ENCODE results near the gene FAN1. TPM values are rescaled to one million over a fixed set of nuclear protein-coding genes. Genes with fewer than 3 reads are reported as not detected.

The FAN1 gene
- total and polyA plus RNA-seq, 7 experiments from 2014 or later = 9.6 to 29.5 (median 25.6) TPM

DNA sequence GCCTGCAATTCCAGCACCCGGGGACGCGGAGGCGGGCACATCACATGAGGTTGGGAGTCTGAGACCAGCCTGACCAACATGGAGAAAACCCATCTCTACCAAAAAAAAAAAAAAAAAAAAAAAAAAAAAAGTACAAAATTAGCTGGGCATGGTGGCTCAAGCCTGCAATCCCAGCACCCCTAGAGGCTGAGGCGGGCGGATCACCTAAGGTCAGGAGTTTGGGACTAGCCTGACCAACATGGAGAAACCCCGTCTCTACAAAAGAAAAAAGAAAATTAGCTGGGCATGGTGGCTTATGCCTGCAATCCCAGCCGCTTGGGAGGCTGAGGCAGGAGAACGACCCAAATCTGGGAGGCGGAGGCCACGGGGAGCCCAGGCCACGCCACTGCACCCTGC, 7.5 kb upstream of the FAN1 start:
- H3K27ac Mint-ChIP-seq = no peak overlapping the region

DNA sequence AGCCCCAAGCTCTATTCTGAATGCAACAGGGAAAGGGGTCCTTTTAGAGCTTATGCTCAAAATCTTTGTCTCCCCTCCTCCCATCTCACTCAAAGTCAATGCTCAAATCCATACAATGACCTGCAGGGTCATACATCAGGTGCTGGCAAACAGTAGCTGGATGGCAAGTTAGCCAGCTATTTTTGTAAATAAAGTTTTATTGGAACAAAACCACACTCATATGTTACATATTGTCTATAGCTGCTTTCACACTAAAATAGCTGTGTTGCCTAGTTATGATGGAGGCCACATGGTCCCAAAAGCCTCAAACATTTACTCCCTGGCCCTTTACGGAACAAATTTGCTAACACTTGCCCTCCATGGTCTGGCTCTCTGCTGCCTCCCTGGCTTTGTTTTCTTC, 1.8 kb upstream of the FAN1 start:
- POLR2A ChIA-PET = no interaction called here
- H3K4me3 Mint-ChIP-seq = peak overlapping the region in 4 of 10 donors; percentile 42 to 100 (median 70)

More for the DNA sequence above, 7.5 kb upstream of the FAN1 start:
- Histone ChIP-seq H3K9me3 (ENCODE audit: control insufficient read depth in 2 of 3, low read length in 3 of 3) (no peaks in the 10 kb centered on the region), H3K4me1 (ENCODE audit: control insufficient read depth in 2 of 2, insufficient read depth in 2 of 2, low read length in 2 of 2) (no peaks in the 10 kb centered on the region), H3K27ac (ENCODE audit: low read depth, low read length) (no peak overlapping the region), H3K4me3 (ENCODE audit: low read length) (no peak overlapping the region), H3K27me3 (ENCODE audit: control insufficient read depth in 2 of 2, insufficient read depth in 2 of 2, low read length in 2 of 2) (no peaks in the 10 kb centered on the region), H3K36me3 (ENCODE audit: control insufficient read depth in 2 of 3, insufficient read depth in 3 of 3, low read length in 3 of 3) (no peaks in the 10 kb centered on the region)
- Mint-ChIP-seq H3K4me3 (no peak overlapping the region), H3K27me3 (no peaks in the 10 kb centered on the region), H3K4me1 (no peaks in the 10 kb centered on the region), H3K36me3 (peaks cover 0 to 4% (median 0%) of the 10 kb centered on the region in 5 donors), H3K9me3 (no peaks in the 10 kb centered on the region)
- no peak for ATAC-seq
- intact Hi-C loops (cut with micrococcal nuclease) = no loop called here
- ChIA-PET POLR2A (no interaction called here), CTCF (no interaction called here)
- DNase-seq = no peak

DNA sequence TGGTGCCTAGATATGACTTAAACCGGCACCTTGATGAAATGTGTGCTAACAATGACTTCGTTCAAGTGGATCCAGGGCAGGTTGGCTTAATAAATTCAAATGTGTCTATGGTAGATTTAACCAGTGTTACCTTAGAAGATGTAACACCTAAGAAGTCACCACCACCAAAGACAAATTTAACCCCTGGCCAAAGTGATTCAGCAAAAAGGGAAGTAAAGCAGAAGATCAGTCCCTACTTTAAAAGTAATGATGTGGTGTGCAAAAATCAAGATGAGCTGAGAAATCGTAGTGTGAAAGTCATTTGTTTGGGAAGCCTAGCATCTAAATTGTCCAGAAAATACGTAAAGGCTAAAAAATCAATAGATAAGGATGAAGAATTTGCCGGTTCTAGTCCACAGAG, 1.1 kb downstream of the FAN1 start:
- Mint-ChIP-seq H3K9me3 (peaks cover 0 to 6% (median 0%) of the 10 kb centered on the region in 11 donors), H3K4me3 (peak overlapping the region; percentile 4 to 100 (median 93)), H3K36me3 (peaks cover 10 to 36% (median 21%) of the 10 kb centered on the region in 5 donors), H3K27me3 (no peaks in the 10 kb centered on the region), H3K4me1 (peaks cover 23 to 67% (median 45%) of the 10 kb centered on the region in 7 donors), H3K27ac (peak overlapping the region in 1 of 9 donors; percentile 24)
- DNase-seq (no peak), ATAC-seq (no peak)
- no peak overlapping the region for H3K27ac ChIP-seq (ENCODE audit: low read depth, low read length)
- no peaks in the 10 kb centered on the region for H3K9me3 ChIP-seq (ENCODE audit: control insufficient read depth in 2 of 3, low read length in 3 of 3)
- POLR2A ChIA-PET = no interaction called here
- no peaks in the 10 kb centered on the region for H3K4me1 ChIP-seq (ENCODE audit: control insufficient read depth in 2 of 2, insufficient read depth in 2 of 2, low read length in 2 of 2)
- H3K27me3 ChIP-seq (ENCODE audit: control insufficient read depth in 2 of 2, insufficient read depth in 2 of 2, low read length in 2 of 2) = no peaks in the 10 kb centered on the region
- intact Hi-C loops (cut with micrococcal nuclease) = loop anchor here (10.0 kb wide), 2 partner anchors 60 to 420 kb away; partner anchors contain the start of gene KLF13 (in 1 of the 2)
- CTCF ChIA-PET = interaction anchor here (0.6 to 1.0 kb wide), 2 partner anchors 138 to 584 kb away, joined by 3 to 4 read pairs; no protein-coding TSS in a partner anchor
- H3K4me3 ChIP-seq (ENCODE audit: low read length) = peak overlapping the region; percentile 96
- H3K36me3 ChIP-seq (ENCODE audit: control insufficient read depth in 2 of 3, insufficient read depth in 3 of 3, low read length in 3 of 3) = peaks cover 0 to 11% (median 0%) of the 10 kb centered on the region in 3 experiments

More for the DNA sequence above, 1.8 kb upstream of the FAN1 start:
- Histone ChIP-seq H3K36me3 (ENCODE audit: control insufficient read depth in 2 of 3, insufficient read depth in 3 of 3, low read length in 3 of 3) (no peaks in the 10 kb centered on the region), H3K27me3 (ENCODE audit: control insufficient read depth in 2 of 2, insufficient read depth in 2 of 2, low read length in 2 of 2) (no peaks in the 10 kb centered on the region), H3K27ac (ENCODE audit: low read depth, low read length) (no peak overlapping the region), H3K9me3 (ENCODE audit: control insufficient read depth in 2 of 3, low read length in 3 of 3) (no peaks in the 10 kb centered on the region), H3K4me3 (ENCODE audit: low read length) (no peak overlapping the region), H3K4me1 (ENCODE audit: control insufficient read depth in 2 of 2, insufficient read depth in 2 of 2, low read length in 2 of 2) (no peaks in the 10 kb centered on the region)
- CTCF ChIA-PET = no interaction called here
- no peaks in the 10 kb centered on the region for H3K27me3 Mint-ChIP-seq
- intact Hi-C loops (cut with micrococcal nuclease) = loop anchor here (2.0 to 10.0 kb wide), 3 partner anchors 19 to 423 kb away; partner anchors contain the start of gene KLF13 (in 1 of the 2)
- DNase-seq (no peak), ATAC-seq (no peak)
- peaks cover 19 to 47% (median 35%) of the 10 kb centered on the region in 7 donors for H3K4me1 Mint-ChIP-seq
- peaks cover 5 to 19% (median 12%) of the 10 kb centered on the region in 5 donors for H3K36me3 Mint-ChIP-seq
- H3K9me3 Mint-ChIP-seq = peaks cover 0 to 6% (median 0%) of the 10 kb centered on the region in 11 donors
- H3K27ac Mint-ChIP-seq = peak overlapping the region in 1 of 9 donors; percentile 52

DNA sequence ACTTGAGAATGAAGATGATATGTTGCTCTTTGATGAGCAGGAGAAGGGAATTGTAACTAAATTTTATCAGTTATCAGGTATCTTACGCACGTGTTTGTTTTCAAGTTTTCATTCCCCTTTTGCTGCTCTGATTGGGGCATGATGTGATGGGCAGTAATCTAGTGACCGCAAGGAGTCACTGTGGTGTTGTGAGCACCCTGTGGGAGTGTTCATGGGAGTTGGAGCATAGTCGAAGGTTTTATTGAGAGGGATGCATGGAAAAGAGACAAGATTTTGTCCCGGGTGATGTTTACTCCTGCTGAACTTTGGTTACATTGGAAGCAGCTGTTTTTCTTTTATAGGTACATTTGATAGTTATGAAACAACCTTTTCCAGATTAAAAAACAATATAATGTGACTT, 2.1 kb downstream of the FAN1 start:
- H3K36me3 ChIP-seq (ENCODE audit: control insufficient read depth in 2 of 3, insufficient read depth in 3 of 3, low read length in 3 of 3) = peaks cover 0 to 18% (median 0%) of the 10 kb centered on the region in 3 experiments
- no peaks in the 10 kb centered on the region for H3K9me3 ChIP-seq (ENCODE audit: control insufficient read depth in 2 of 3, low read length in 3 of 3)
- no peak overlapping the region for H3K4me3 ChIP-seq (ENCODE audit: low read length)
- peaks cover 23 to 70% (median 48%) of the 10 kb centered on the region in 7 donors for H3K4me1 Mint-ChIP-seq
- peak overlapping the region in 5 of 10 donors; percentile 1 to 79 (median 18) for H3K4me3 Mint-ChIP-seq
- peaks cover 0 to 6% (median 0%) of the 10 kb centered on the region in 11 donors for H3K9me3 Mint-ChIP-seq
- DNase-seq = no peak
- no peaks in the 10 kb centered on the region for H3K27me3 Mint-ChIP-seq
- ChIA-PET CTCF (no interaction called here), POLR2A (no interaction called here)
- ATAC-seq = no peak
- H3K36me3 Mint-ChIP-seq = peaks cover 10 to 38% (median 21%) of the 10 kb centered on the region in 5 donors
- H3K27me3 ChIP-seq (ENCODE audit: control insufficient read depth in 2 of 2, insufficient read depth in 2 of 2, low read length in 2 of 2) = no peaks in the 10 kb centered on the region
- no peaks in the 10 kb centered on the region for H3K4me1 ChIP-seq (ENCODE audit: control insufficient read depth in 2 of 2, insufficient read depth in 2 of 2, low read length in 2 of 2)
- peak overlapping the region in 2 of 9 donors; percentile 5 to 7 for H3K27ac Mint-ChIP-seq
- intact Hi-C loops (cut with micrococcal nuclease) = loop anchor here (10.0 kb wide), 2 partner anchors 61 to 419 kb away; partner anchors contain the start of gene KLF13 (in 1 of the 2)
- H3K27ac ChIP-seq (ENCODE audit: low read depth, low read length) = no peak overlapping the region

DNA sequence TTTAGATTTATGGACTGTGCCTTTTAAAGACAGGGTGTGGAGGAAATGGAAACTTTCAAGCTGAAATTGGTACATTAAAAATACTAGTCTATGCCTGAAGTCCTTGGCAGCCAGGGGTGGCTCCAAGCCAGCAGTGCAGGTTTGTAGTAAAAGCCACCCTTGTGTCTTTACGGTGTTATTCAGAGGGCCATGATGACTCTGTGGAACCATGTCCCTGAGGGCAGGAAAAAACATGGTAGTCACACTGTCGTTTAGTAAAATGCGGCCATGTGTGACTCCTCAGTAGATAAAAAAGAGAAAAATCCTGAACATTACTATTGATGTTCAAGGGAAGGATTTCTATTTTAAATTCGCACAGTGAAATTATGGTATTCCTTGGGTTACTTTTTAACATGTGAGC, 2.7 kb downstream of the FAN1 start:
- intact Hi-C loops (cut with micrococcal nuclease) = loop anchor here (10.0 kb wide), 2 partner anchors 62 to 418 kb away; partner anchors contain the start of gene KLF13 (in 1 of the 2)
- Histone ChIP-seq H3K4me1 (ENCODE audit: control insufficient read depth in 2 of 2, insufficient read depth in 2 of 2, low read length in 2 of 2) (no peaks in the 10 kb centered on the region), H3K27me3 (ENCODE audit: control insufficient read depth in 2 of 2, insufficient read depth in 2 of 2, low read length in 2 of 2) (no peaks in the 10 kb centered on the region), H3K27ac (ENCODE audit: low read depth, low read length) (no peak overlapping the region), H3K4me3 (ENCODE audit: low read length) (no peak overlapping the region), H3K36me3 (ENCODE audit: control insufficient read depth in 2 of 3, insufficient read depth in 3 of 3, low read length in 3 of 3) (peaks cover 0 to 18% (median 0%) of the 10 kb centered on the region in 3 experiments), H3K9me3 (ENCODE audit: control insufficient read depth in 2 of 3, low read length in 3 of 3) (no peaks in the 10 kb centered on the region)
- DNase-seq (no peak), ATAC-seq (no peak)
- H3K9me3 Mint-ChIP-seq = peaks cover 0 to 6% (median 0%) of the 10 kb centered on the region in 11 donors
- no peak overlapping the region for H3K27ac Mint-ChIP-seq
- peak overlapping the region in 2 of 10 donors; percentile 1 to 39 for H3K4me3 Mint-ChIP-seq
- ChIA-PET POLR2A (no interaction called here), CTCF (no interaction called here)
- H3K4me1 Mint-ChIP-seq = peaks cover 23 to 70% (median 48%) of the 10 kb centered on the region in 7 donors
- H3K36me3 Mint-ChIP-seq = peaks cover 10 to 39% (median 21%) of the 10 kb centered on the region in 5 donors
- H3K27me3 Mint-ChIP-seq = no peaks in the 10 kb centered on the region

DNA sequence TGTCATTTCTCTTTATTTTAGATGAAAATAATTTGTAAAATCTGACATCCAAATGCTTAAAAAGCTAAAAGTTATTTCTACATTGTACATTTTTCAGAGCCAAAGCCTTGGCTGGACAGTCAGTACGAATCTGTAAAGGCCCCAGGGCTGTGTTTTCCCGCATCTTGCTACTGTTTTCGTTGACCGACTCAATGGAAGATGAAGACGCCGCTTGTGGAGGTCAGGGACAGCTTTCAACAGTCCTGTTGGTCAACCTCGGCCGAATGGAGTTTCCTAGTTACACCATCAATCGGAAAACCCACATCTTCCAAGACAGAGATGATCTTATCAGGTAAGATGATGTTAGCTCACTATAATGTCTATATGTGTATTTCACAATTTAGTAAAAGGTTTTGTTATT, 10.0 kb downstream of the FAN1 start:
- peaks cover 0 to 2% (median 0%) of the 10 kb centered on the region in 11 donors for H3K9me3 Mint-ChIP-seq
- Histone ChIP-seq H3K27me3 (ENCODE audit: control insufficient read depth in 2 of 2, insufficient read depth in 2 of 2, low read length in 2 of 2) (no peaks in the 10 kb centered on the region), H3K4me1 (ENCODE audit: control insufficient read depth in 2 of 2, insufficient read depth in 2 of 2, low read length in 2 of 2) (no peaks in the 10 kb centered on the region), H3K9me3 (ENCODE audit: control insufficient read depth in 2 of 3, low read length in 3 of 3) (no peaks in the 10 kb centered on the region), H3K36me3 (ENCODE audit: control insufficient read depth in 2 of 3, insufficient read depth in 3 of 3, low read length in 3 of 3) (peaks cover 0 to 68% (median 3%) of the 10 kb centered on the region in 3 experiments), H3K4me3 (ENCODE audit: low read length) (no peak overlapping the region), H3K27ac (ENCODE audit: low read depth, low read length) (no peak overlapping the region)
- ChIA-PET POLR2A (no interaction called here), CTCF (no interaction called here)
- H3K4me3 Mint-ChIP-seq = no peak overlapping the region
- DNase-seq (no peak), ATAC-seq (no peak)
- intact Hi-C loops (cut with micrococcal nuclease) = no loop called here
- H3K27me3 Mint-ChIP-seq = no peaks in the 10 kb centered on the region
- H3K27ac Mint-ChIP-seq = peak overlapping the region in 1 of 9 donors; percentile 64
- peaks cover 10 to 32% (median 17%) of the 10 kb centered on the region in 5 donors for H3K36me3 Mint-ChIP-seq
- H3K4me1 Mint-ChIP-seq = peaks cover 10 to 27% (median 21%) of the 10 kb centered on the region in 7 donors

DNA sequence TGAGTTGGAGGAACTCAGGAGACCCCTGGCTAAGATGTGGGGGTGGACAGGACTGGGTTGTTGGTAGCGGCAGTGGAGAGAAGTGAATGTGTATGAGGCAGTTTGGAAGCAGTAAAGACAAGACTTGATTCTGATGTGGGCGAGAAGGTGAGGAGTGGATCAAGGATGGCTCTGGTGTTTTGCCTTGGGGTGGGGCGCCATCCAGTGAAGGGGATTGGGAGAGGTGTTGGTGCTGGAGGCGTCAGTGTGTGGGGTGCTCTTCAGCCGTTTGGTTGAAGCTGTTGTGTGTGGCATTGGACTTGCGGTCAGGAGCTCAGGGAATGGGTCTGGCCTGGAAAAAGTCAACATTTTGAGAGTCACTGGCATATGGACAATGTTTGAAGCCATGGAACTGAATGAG, 13.3 kb downstream of the FAN1 start:
- no peaks in the 10 kb centered on the region for H3K4me1 ChIP-seq (ENCODE audit: control insufficient read depth in 2 of 2, insufficient read depth in 2 of 2, low read length in 2 of 2)
- no peak overlapping the region for H3K27ac ChIP-seq (ENCODE audit: low read depth, low read length)
- Mint-ChIP-seq H3K9me3 (peaks cover 0 to 2% (median 0%) of the 10 kb centered on the region in 11 donors), H3K4me3 (no peak overlapping the region), H3K36me3 (peaks cover 6 to 34% (median 16%) of the 10 kb centered on the region in 5 donors), H3K4me1 (peaks cover 6 to 16% (median 10%) of the 10 kb centered on the region in 7 donors), H3K27me3 (no peaks in the 10 kb centered on the region), H3K27ac (peak overlapping the region in 3 of 9 donors; percentile 6 to 38 (median 30))
- ATAC-seq (no peak), DNase-seq (peak in 1 of 9 donors; percentile 19)
- ChIA-PET POLR2A (no interaction called here), CTCF (no interaction called here)
- no peaks in the 10 kb centered on the region for H3K9me3 ChIP-seq (ENCODE audit: control insufficient read depth in 2 of 3, low read length in 3 of 3)
- H3K27me3 ChIP-seq (ENCODE audit: control insufficient read depth in 2 of 2, insufficient read depth in 2 of 2, low read length in 2 of 2) = no peaks in the 10 kb centered on the region
- H3K4me3 ChIP-seq (ENCODE audit: low read length) = no peak overlapping the region
- peaks cover 0 to 79% (median 7%) of the 10 kb centered on the region in 3 experiments for H3K36me3 ChIP-seq (ENCODE audit: control insufficient read depth in 2 of 3, insufficient read depth in 3 of 3, low read length in 3 of 3)
- intact Hi-C loops (cut with micrococcal nuclease) = no loop called here

All from naive thymus-derived CD4-positive, alpha-beta T cell (primary cell).